SIG-M5 treated with dmso at 0.1 percent for 504 hours (cell line): ENCODE measurements around the gene NOX4.
"Not testable (repeated sequence)": the region's sequence is repeated elsewhere in the genome, so short reads cannot be mapped to it uniquely, and the experiment has no call there.

Experiments used
- DNase-seq: peaks from one replicate; lab custom pipeline; 2025; ENCODE audit not compliant: unreplicated experiment; lab: John Stamatoyannopoulos, UW

Gene NOX4

GRCh38 chr11:89463266-89463780 is 27.9 kb downstream of the NOX4 start:
- DNase-seq: no peak

GRCh38 chr11:89458716-89459115 is 32.5 kb downstream of the NOX4 start:
- DNase-seq: no peak

GRCh38 chr11:89457190-89457589 is 34.0 kb downstream of the NOX4 start:
- DNase-seq: no peak

- DNase-seq: no peak
Measured at GRCh38 chr11:89456681-89457080, 34.5 kb downstream of the NOX4 start.

GRCh38 chr11:89452780-89453179 is 38.4 kb downstream of the NOX4 start:
- no peak for DNase-seq

- no peak for DNase-seq
Measured at GRCh38 chr11:89447845-89448244, 43.3 kb downstream of the NOX4 start.

GRCh38 chr11:89443361-89444322 is 47.5 kb downstream of the NOX4 start:
- DNase-seq: no peak

GRCh38 chr11:89442801-89443200 is 48.4 kb downstream of the NOX4 start:
- DNase-seq: no peak

GRCh38 chr11:89441606-89442005 is 49.6 kb downstream of the NOX4 start:
- no peak for DNase-seq

- no peak for DNase-seq
Measured at GRCh38 chr11:89437317-89437716, 53.9 kb downstream of the NOX4 start.

- no peak for DNase-seq
Measured at GRCh38 chr11:89436071-89436470, 55.1 kb downstream of the NOX4 start.

GRCh38 chr11:89433278-89433677 is 57.9 kb downstream of the NOX4 start:
- DNase-seq: no peak

GRCh38 chr11:89432182-89432581 is 59.0 kb downstream of the NOX4 start:
- DNase-seq: not testable (repeated sequence)

- DNase-seq: not testable (repeated sequence)
Measured at GRCh38 chr11:89426501-89426900, 64.7 kb downstream of the NOX4 start.

GRCh38 chr11:89421718-89422117 is 69.5 kb downstream of the NOX4 start:
- no peak for DNase-seq

GRCh38 chr11:89420981-89421380 is 70.2 kb downstream of the NOX4 start:
- DNase-seq: no peak

GRCh38 chr11:89416961-89417360 is 74.2 kb downstream of the NOX4 start:
- DNase-seq: no peak

GRCh38 chr11:89411112-89411511 is 80.1 kb downstream of the NOX4 start:
- not testable (repeated sequence) for DNase-seq

- not testable (repeated sequence) for DNase-seq
Measured at GRCh38 chr11:89410666-89411065, 80.5 kb downstream of the NOX4 start.

- DNase-seq: not testable (repeated sequence)
Measured at GRCh38 chr11:89408441-89408840, 82.7 kb downstream of the NOX4 start.

- DNase-seq: no peak
Measured at GRCh38 chr11:89405629-89406028, 85.5 kb downstream of the NOX4 start.

- not testable (repeated sequence) for DNase-seq
Measured at GRCh38 chr11:89391654-89392053, 99.5 kb downstream of the NOX4 start.
